GM10266 (cell line): Measurements from ENCODE around the gene PCIF1.

Experiments
- DNase-seq: peaks from one replicate; pipeline ENCODE4 v3.0.0; 2012; ENCODE audit errors: extremely low spot score
- CTCF ChIP-seq: IDR thresholded peaks from 2 replicates; pipeline ENCODE4 v1.5.1; 2012; ENCODE audit warnings: mild to moderate bottlenecking, low read depth; ENCODE audit not compliant: control insufficient read depth, insufficient read depth; ENCODE audit errors: missing control alignments

The PCIF1 gene

GRCh38 chr20:45934586-45935415 is at the start of gene PCIF1:
Gene PCIF1, plus strand, starts transcription at chr20:45934683. Its CDS starts 4,317 bp downstream, at chr20:45939000.
- peak; percentile 100 for DNase-seq
- no peak for TF ChIP-seq CTCF

- DNase-seq: no peak
- TF ChIP-seq CTCF: no peak
These were observed 47.7 kb upstream of the PCIF1 start for GRCh38 chr20:45886590-45887345.

DNA sequence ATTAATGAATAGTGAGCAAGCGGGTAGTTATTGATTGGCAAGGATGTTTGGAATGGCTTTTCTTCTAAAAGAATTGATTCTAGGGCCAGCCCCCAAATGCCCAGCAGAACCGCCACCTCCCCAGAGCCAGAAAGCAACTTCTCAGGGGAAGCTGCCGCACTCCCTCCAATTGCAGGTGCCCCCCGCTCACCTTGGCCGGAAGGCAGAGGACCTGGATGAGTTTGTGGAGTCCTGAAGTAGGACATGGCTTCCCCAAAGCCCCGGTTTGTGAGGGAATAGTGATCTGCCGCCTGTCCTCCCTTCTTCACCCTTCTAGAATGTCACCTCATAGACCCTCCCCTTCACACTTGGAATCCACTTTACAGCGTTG is 47.2 kb upstream of the PCIF1 start, which contains the start of gene SPATA25:
SPATA25 (minus strand) TSS at position 277 of the 370 bp plus-strand sequence; CDS start at position 245, 32 bp downstream.
- TF ChIP-seq CTCF: no peak

GRCh38 chr20:45888681-45889080 is 45.8 kb upstream of the PCIF1 start:
- DNase-seq: no peak
- no peak for TF ChIP-seq CTCF

More for the DNA sequence above, 47.2 kb upstream of the PCIF1 start, which contains the start of gene SPATA25:
- no peak for DNase-seq

DNA sequence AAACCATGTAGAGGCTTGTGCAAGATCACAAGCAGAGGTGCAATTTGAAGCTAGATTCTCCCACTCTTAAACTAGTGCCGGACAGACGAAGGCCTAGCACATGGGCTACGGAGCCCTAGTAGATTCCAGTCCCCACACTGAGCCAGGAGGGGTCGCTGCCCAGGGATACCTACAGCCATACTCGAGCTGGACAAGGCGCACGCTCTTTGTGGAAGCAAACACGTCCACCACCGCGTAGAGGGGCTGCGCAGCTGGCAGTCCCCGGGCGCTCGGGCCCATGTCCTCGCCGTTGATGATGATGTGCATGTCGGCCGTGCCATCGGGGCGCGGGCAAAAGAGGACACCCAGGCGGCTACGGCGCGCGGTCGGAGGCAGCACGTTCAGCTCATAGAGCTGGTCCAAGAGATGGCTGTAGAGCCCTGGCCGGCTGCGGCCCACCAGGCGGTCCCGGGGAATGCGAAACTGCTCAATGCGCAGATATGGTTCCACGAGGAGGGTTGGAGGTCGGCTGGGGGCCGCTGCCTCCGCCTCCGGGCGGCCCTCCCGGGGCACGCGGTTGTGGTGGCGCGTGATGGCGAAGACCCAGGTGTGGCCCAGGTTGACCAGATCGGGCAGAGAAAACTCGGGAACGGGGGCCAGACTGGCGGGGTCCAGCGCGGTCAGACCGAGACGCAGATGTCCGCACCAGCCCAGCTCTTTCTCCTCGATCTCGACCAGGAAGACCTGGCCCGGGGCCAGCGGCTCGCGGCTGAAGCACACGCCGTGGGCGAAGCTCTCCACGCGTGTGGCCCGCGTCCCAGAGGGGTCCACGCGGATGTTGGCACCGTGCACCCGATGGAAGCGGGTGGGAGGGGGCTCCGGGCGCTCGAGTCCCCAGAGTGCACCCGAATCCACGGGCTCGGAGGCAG is 44.2 kb upstream of the PCIF1 start:
- TF ChIP-seq CTCF: peak; percentile 65
- peak; percentile 76 for DNase-seq

GRCh38 chr20:45890985-45891983 is 43.2 kb upstream of the PCIF1 start, which contains the start of the genes CTSA and NEURL2:
Gene CTSA, plus strand, starts transcription at chr20:45891335. Its CDS starts 234 bp downstream, at chr20:45891569.
Gene NEURL2, minus strand, starts transcription at chr20:45891208. Its CDS starts 217 bp downstream, at chr20:45890991.
- peak; percentile 31 for TF ChIP-seq CTCF
- peak; percentile 98 for DNase-seq
